HG03432 (cell line): ENCODE measurements around the gene PRDM16.
"Not testable (repeated sequence)": the region's sequence is repeated elsewhere in the genome, so short reads cannot be mapped to it uniquely, and the experiment has no call there.

ENCODE experiments used
- ATAC-seq: cut with Tn5 transposase; IDR thresholded peaks from one replicate; pipeline ENCODE4 v1.9.1; 2021; ENCODE audit warnings: mild to moderate bottlenecking, moderate library complexity; ENCODE audit not compliant: unreplicated experiment

The PRDM16 gene

GRCh38 chr1:3271866-3272265 is 202.9 kb downstream of the PRDM16 start:
- ATAC-seq = no peak

GRCh38 chr1:3272321-3273045 is 203.5 kb downstream of the PRDM16 start:
- ATAC-seq = no peak

- no peak for ATAC-seq
Observed at GRCh38 chr1:3273447-3273846, 204.4 kb downstream of the PRDM16 start.

GRCh38 chr1:3274972-3275371 is 206.0 kb downstream of the PRDM16 start:
- no peak for ATAC-seq

GRCh38 chr1:3275471-3276340 is 206.7 kb downstream of the PRDM16 start:
- no peak for ATAC-seq

GRCh38 chr1:3276341-3276800 is 207.4 kb downstream of the PRDM16 start:
- no peak for ATAC-seq

- ATAC-seq = no peak
Observed at GRCh38 chr1:3277011-3277471, 208.0 kb downstream of the PRDM16 start.

- no peak for ATAC-seq
Observed at GRCh38 chr1:3277623-3278022, 208.6 kb downstream of the PRDM16 start.

- no peak for ATAC-seq
Observed at GRCh38 chr1:3278416-3279181, 209.6 kb downstream of the PRDM16 start.

GRCh38 chr1:3279182-3279470 is 210.1 kb downstream of the PRDM16 start:
- no peak for ATAC-seq

GRCh38 chr1:3281735-3282134 is 212.7 kb downstream of the PRDM16 start:
- no peak for ATAC-seq

- no peak for ATAC-seq
Observed at GRCh38 chr1:3282186-3282585, 213.2 kb downstream of the PRDM16 start.

GRCh38 chr1:3282656-3283430 is 213.8 kb downstream of the PRDM16 start:
- ATAC-seq = no peak

- no peak for ATAC-seq
Observed at GRCh38 chr1:3283849-3284248, 214.8 kb downstream of the PRDM16 start.

- ATAC-seq = no peak
Observed at GRCh38 chr1:3284691-3285090, 215.7 kb downstream of the PRDM16 start.

GRCh38 chr1:3285106-3285740 is 216.2 kb downstream of the PRDM16 start:
- no peak for ATAC-seq

- not testable (repeated sequence) for ATAC-seq
Observed at GRCh38 chr1:3287095-3287494, 218.1 kb downstream of the PRDM16 start.

GRCh38 chr1:3287656-3288160 is 218.7 kb downstream of the PRDM16 start:
- ATAC-seq = no peak

- no peak for ATAC-seq
Observed at GRCh38 chr1:3289502-3289901, 220.5 kb downstream of the PRDM16 start.

GRCh38 chr1:3290438-3290837 is 221.4 kb downstream of the PRDM16 start:
- no peak for ATAC-seq
